HG03378 (cell line): ENCODE measurements around the gene NLRP4.
"Not testable (repeated sequence)": the region's sequence is repeated elsewhere in the genome, so short reads cannot be mapped to it uniquely, and the experiment has no call there.

Experiments
- ATAC-seq: cut with Tn5 transposase; IDR thresholded peaks from one replicate; pipeline ENCODE4 v1.9.1; 2021; ENCODE audit warnings: mild to moderate bottlenecking, moderate library complexity; ENCODE audit not compliant: unreplicated experiment

Gene NLRP4

DNA sequence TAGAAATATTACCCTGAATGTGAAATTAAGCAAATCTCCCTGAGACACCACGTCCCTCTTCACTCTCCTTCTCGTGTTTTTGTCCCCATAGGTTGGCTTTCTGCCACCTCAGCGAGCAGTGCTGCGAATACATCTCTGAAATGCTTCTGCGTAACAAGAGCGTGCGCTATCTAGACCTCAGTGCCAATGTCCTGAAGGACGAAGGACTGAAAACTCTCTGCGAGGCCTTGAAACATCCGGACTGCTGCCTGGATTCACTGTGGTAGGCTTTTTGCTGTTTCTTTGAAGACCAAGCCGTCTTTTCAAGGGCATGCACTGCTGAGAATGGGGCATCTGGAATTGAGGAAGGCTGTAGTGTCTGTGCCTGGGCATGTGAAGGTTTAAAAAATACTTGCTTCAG lies 34.4 kb downstream of the NLRP4 start:
- ATAC-seq: no peak

DNA sequence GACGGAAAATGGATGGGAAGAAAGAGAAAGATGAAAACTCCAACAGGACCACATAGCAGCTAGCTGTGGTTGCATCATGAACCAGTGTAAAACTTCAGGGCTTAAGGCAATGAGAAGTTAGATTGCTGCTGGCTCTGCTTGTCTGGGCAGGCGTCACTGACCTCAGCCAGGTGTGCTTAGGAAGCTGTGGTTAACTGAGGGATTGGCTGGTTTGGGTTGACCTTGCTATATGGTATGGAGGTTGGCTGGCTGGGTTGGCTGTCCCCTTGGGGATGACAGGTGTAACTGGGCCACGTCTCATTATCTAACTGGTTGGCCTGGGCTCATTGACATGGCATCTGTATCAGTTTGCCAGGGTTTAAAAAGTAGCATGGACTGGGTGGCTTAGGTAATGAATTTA lies 40.9 kb downstream of the NLRP4 start:
- no peak for ATAC-seq

DNA sequence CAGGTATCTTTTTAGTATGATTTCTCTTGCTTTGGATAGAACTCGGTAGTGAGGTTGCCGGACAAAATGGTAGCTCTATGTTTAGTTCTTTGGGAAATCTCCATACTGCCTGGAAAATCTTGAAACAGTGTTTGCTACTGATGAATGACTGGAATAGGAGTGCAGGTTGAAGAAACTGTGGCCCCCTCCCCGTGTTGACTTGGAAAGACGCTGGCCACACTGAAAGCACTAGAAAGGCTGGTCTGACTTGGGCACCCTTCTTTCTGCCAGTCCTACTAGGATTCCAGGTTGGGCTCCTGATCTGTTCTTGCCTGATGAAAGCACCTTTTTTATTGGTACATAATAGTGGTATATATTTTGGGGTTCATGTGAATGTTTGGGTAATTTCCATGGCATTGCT lies 46.3 kb downstream of the NLRP4 start:
- ATAC-seq: no peak

DNA sequence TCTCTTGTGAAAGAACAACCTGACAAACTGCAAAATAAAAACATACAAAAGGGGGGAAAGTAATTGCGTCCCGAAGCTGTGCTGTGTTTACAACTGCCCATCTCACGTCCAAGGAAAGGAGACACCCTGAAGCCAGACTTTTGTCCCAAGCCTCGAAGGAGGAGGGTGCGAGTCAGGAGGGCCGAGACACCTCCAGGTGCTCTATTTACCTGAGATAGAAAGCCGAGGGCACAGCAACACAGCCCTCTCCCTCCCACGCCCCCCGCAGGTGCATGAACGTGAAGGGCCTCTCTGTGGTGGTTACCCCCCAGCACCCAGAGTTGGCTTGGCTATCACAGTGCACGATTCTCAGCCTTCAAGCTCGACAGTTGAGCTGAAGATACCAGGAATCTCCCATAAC lies 62.6 kb downstream of the NLRP4 start:
- ATAC-seq: no peak

DNA sequence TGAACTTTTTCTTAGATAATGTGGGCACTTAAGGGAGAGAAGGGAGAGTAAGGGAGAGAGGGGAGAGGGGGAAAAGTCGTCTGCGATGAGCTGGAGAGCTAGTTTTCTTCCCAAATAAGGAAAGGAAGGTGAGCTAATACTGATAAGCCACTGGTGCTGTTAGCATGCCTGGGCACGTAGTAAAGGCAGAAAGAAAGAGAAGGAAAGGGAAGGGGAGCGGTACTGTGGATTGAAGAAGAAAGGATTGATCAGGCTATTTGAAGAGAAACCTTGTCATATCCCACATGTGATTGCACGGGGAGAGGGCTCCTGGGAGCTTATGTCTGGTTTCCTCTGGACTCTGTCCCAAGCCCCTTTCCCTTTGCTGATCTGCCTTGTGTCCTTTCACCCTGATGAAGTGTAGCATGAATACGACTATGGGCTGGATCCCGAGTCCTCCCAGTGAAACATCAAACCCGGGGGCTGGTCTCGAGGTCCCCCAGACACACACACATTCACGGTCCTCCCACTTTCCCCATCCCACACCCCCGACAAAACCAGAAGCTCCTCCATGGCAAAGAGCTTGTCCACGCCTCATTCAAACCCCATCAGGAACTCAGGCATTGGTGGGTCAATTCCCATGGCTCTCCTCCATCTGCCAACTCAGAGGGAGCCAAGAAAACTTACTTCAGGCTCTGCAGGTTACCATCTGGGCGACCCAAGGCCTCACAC lies 65.2 kb downstream of the NLRP4 start:
- no peak for ATAC-seq

DNA sequence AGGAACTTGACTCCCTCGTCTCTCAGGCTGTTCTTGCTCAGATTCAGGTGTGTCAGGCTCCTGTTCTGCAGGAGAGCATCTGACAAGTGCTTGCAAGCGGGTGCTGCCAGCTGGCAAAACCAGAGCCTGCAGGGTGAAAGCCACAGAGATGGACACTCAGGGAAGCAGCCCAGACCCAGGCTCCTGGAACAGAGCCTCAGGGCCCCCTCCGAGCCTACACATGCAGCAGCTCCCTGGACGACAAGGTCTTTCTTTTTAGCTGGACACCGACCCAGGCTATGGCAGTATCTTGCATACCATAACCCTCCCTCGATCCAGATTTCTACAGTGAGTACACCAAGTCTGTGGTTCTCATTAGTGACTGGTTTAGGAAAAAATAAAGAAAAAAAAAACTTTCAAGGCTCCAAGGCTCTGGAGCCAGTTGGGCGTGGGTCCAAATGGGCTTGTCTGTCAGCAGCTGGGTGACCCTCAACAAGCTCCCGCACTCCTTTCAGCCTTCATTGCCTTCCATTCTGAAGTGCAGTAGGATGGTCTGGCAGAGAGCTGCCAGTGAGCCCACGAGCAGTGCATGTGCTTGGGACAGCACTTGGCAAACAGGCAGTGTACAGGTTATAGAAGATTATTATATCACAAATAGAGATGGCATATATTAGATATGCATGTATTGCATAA lies 65.9 kb downstream of the NLRP4 start:
- no peak for ATAC-seq

DNA sequence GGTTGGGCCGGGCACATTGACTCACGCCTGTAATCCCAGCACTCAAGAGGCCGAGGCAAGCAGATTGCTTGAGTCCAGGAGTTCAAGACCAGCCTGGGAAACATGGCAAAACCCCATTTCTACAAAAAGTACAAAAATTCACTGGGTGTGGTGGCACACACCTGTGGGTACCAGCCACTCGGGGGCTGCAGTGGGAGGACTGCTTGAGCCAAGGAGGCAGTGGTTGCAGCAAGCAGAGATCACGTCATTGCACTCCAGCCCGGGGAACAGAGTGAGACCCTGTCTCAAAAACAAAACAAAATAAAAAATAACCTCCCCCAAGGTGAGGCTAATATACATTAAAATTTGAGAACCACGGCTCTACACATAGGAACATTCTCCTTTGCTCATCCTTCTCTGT lies 70.9 kb downstream of the NLRP4 start:
- ATAC-seq: no peak

DNA sequence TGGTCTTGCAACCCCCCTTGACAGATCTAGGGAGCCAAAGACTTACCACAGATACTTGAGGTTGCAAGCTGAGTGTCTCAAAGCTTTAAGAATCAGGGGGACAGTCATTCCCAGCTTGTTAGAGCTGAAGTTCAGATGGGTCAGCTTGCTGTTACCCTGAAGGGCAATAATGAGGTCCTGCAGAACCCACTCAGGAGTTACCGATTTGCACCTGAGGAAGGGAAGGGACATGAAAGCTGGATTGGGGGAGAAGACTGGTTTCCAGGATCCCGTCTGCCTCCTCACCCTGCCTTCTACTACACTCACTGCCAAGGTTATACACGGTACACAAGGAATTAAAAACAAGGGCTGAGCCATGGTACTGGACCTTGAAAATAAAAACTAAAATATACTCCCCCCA lies 71.4 kb downstream of the NLRP4 start:
- ATAC-seq: no peak

DNA sequence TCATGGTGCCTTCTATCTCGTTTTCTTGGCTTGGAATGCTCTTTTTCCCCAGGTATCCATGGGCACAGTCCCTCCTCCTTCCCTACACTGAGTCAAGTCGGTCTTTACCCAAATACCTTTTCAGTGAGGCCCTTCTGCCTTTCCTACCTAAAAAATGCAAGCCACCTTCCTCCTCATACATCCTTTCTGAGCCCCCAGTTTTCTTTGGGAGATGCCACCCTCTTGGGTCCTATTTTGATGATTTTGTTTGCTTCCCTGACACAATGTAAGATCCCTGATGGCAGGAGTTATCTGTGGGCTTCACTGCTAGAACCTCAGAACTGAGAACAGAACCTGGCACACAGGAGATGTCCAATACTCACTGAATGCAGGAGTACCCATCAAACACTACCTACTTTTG lies 73.5 kb downstream of the NLRP4 start:
- ATAC-seq: no peak

DNA sequence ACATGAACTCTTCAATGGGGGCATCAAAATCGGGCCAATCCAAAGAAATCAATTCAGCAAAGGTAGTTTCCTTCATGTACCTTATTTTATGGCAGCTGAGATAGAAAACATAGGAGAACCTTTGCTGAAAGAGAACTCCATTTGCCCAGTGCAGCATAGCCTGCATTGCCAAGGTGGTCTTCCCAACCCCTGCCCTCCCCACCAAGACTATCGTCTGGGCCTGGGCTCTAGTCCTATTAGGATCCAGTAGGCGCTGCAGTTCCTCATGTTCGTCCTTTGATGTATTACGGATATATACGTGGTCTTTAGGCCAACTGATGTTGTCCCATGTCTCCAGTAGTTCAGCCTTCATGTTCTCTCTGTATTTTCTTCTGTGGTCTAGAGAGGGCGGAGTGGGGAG lies 76.6 kb downstream of the NLRP4 start:
- ATAC-seq: no peak

DNA sequence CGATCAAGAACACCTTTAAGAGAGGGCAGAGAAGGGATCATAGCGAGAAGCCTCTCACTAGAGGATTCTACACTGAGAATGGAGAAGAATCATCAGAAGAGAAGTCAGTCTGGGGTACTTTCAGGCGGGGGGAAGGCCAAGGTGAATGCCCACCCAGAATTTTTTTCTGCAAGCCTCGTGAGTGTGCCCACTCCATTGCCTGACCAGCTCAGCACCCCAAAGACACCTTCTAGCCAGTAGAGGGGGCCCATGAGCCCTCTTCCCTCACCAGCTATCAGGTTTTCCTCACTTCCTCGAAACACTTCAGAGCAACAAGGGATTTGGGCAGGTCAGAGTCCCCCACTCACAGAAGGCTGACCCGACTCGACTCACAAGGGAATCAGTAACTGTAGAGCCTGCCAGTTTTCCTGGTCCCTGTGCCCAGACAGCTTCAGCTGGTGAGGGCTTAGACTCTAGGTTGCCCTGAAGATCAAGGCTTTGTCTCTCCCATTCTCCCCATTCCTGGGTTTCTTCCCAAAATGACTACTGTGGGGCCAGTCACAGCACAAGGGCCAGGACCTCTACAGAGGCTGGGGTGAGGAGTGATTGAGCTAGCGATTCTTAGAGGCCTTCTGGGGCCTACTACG lies 77.4 kb downstream of the NLRP4 start:
- no peak for ATAC-seq

DNA sequence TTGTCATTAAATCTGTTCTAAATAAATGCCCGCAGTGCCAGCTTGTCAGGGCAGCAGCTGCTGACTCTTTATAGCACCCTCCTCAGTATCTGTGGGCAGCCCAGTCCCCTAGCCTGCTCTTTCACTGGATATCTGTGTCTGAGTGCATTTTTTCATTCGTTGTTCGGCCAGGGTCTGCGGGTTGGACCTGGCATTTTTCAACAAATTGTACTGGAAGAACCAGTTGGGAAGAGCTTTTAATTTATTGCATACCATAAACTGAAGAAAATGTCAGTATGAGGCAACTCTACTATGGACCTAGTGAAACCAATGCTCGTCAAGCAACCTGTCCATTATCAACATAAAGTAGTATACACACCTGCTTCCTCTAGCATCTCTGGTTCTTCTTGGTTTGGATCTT lies 87.2 kb downstream of the NLRP4 start:
- no peak for ATAC-seq

DNA sequence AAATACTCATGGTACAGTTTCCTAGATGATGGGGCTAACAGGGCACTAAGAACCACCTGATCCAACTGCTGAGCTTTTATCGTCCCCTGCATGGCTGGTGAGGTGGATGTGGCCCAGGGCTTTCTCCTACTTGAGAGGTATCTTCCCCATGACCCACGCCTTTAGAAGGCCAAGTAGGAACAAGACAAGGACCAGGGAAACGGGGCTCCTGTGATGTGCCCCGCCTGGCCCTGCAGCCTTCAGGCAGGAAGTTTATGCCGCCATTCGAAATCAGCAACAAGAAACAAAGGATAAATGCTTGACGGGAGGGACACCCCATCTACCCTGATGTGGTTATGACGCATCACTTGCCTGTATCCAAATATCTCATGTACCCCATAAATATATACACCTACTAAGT lies 91.7 kb downstream of the NLRP4 start:
- ATAC-seq: no peak

DNA sequence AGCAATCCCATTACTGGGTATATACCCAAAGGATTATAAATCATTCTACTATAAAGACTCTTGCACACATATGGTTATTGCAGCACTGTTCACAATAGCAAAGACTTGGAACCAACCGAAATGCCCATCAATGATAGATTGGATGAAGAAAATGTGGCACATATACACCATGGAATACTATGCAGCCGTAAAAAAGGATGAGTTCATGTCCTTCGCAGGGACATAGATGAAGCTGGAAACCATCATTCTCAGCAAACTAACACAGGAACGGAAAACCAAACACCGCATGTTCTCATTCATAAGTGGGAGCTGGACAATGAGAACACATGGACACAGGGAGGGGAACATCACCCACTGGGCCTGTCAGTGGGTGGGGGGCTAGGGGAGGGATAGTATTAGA lies 92.9 kb downstream of the NLRP4 start:
- ATAC-seq: not testable (repeated sequence)

DNA sequence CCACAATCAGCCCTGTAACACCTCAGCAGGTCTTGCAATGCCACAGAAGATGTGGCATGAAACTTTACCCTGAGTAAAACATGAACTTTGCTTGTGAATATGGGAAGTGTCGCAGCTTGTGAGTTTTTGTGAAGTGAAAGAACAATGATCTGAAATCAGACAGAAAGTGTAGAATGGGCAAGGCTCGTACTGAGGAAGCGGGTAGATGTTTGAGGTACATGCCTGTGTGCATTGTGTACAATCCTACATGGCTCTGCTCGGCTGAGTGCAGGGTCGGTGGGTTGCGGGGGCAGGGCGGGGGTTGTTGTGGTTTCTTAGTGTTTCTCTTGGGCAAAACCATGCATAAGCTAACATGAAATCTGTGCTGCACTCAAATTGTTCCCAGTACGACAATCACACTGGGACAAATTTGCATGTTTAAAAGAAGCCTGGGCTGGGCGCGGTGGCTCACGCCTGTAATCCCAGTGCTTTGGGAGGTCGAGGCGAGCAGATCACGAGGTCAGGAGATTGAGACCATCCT lies 94.7 kb downstream of the NLRP4 start:
- ATAC-seq: no peak
